Iris pigment epithelial cell (primary cell): Measurements from ENCODE around the gene SHISAL1.

ENCODE experiments used
- DNase-seq: peaks from one replicate; pipeline ENCODE4 v3.0.0-alpha.2; 2011; ENCODE audit warnings: low read depth

The SHISAL1 gene

GRCh38 chr22:44277386-44278135 is 35.2 kb downstream of the SHISAL1 start:
- no peak for DNase-seq

- DNase-seq = no peak
Observed at GRCh38 chr22:44276706-44277356, 35.9 kb downstream of the SHISAL1 start.

- no peak for DNase-seq
Observed at GRCh38 chr22:44276041-44276440, 36.7 kb downstream of the SHISAL1 start.

- DNase-seq = no peak
Observed at GRCh38 chr22:44275631-44275995, 37.1 kb downstream of the SHISAL1 start.

- DNase-seq = no peak
Observed at GRCh38 chr22:44274918-44275630, 37.7 kb downstream of the SHISAL1 start.

GRCh38 chr22:44273175-44273574 is 39.6 kb downstream of the SHISAL1 start:
- DNase-seq = no peak

- DNase-seq = no peak
Observed at GRCh38 chr22:44272401-44272771, 40.4 kb downstream of the SHISAL1 start.

GRCh38 chr22:44271732-44272400 is 40.9 kb downstream of the SHISAL1 start:
- no peak for DNase-seq

GRCh38 chr22:44271010-44271500 is 41.7 kb downstream of the SHISAL1 start:
- DNase-seq = no peak

GRCh38 chr22:44270556-44270880 is 42.2 kb downstream of the SHISAL1 start:
- DNase-seq = no peak

- DNase-seq = no peak
Observed at GRCh38 chr22:44269757-44270555, 42.8 kb downstream of the SHISAL1 start.

- DNase-seq = no peak
Observed at GRCh38 chr22:44269117-44269498, 43.6 kb downstream of the SHISAL1 start.

GRCh38 chr22:44268431-44269116 is 44.2 kb downstream of the SHISAL1 start:
- no peak for DNase-seq

GRCh38 chr22:44267856-44268255 is 44.9 kb downstream of the SHISAL1 start:
- no peak for DNase-seq

- DNase-seq = no peak
Observed at GRCh38 chr22:44266796-44267760, 45.7 kb downstream of the SHISAL1 start.

GRCh38 chr22:44263547-44263946 is 49.2 kb downstream of the SHISAL1 start:
- DNase-seq = no peak

GRCh38 chr22:44261861-44262595 is 50.7 kb downstream of the SHISAL1 start:
- no peak for DNase-seq

- DNase-seq = no peak
Observed at GRCh38 chr22:44261164-44261860, 51.4 kb downstream of the SHISAL1 start.
